ENCODE measurements around the gene MAP2K5.

DNA sequence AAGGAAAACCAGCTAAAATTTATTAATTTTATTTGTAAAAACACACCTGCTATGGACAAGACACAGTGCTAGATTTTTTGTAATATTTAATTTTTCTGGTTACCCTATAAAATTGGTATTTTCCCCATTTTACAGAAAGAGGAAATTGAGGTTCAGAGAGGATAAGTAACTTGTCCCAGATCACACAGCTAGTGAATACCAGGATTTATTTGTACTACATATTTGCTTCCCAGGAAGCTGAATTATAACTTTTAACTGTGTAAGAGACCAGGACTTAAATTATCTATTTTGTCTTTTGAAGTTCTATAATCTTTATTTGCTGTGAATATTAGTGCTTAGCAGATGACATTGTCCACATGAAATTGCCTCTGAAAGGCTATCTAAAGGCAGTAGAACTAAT lies 49.7 kb downstream of the MAP2K5 start:
- TF ChIP-seq, protein P1, sequence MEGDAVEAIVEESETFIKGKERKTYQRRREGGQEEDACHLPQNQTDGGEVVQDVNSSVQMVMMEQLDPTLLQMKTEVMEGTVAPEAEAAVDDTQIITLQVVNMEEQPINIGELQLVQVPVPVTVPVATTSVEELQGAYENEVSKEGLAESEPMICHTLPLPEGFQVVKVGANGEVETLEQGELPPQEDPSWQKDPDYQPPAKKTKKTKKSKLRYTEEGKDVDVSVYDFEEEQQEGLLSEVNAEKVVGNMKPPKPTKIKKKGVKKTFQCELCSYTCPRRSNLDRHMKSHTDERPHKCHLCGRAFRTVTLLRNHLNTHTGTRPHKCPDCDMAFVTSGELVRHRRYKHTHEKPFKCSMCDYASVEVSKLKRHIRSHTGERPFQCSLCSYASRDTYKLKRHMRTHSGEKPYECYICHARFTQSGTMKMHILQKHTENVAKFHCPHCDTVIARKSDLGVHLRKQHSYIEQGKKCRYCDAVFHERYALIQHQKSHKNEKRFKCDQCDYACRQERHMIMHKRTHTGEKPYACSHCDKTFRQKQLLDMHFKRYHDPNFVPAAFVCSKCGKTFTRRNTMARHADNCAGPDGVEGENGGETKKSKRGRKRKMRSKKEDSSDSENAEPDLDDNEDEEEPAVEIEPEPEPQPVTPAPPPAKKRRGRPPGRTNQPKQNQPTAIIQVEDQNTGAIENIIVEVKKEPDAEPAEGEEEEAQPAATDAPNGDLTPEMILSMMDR (IDR thresholded peaks at IDR 0.05): no peak
- TF ChIP-seq ZFX (IDR thresholded peaks at IDR 0.05; ENCODE audit: borderline replicate concordance): no peak
